Liver (tissue), 9 donors: ENCODE measurements around the gene TLX3. TPM values are rescaled to one million over a fixed set of nuclear protein-coding genes. Genes with fewer than 3 reads are reported as not detected.

Experiments
- DNase-seq: peaks from one replicate; pipeline ENCODE4 v3.0.0-alpha.2; 2017; ENCODE audit warnings: low spot score
- H3K27ac ChIP-seq, 2 donors: one replicate each; pipeline ENCODE4 v1.7.0; 2013; ENCODE audit warnings: inconsistent platforms in 2 of 2, low read length in 2 of 2, control low read depth in 1 of 2, low read depth in 1 of 2, mild to moderate bottlenecking in 1 of 2
- H3K27me3 ChIP-seq, 4 donors: one replicate each; pipeline versions ENCODE4 v1.6.1 to v1.7.0; 2013; ENCODE audit warnings: low read length in 3 of 4, inconsistent platforms in 1 of 4, mild to moderate bottlenecking in 1 of 4, moderate library complexity in 1 of 4; ENCODE audit not compliant: control insufficient read depth in 4 of 4, insufficient read depth in 4 of 4
- H3K36me3 ChIP-seq, 4 donors: one replicate each; pipeline versions ENCODE4 v1.6.1 to v1.7.0; 2013; ENCODE audit warnings: low read length in 3 of 4, mild to moderate bottlenecking in 3 of 4, low read depth in 1 of 4, moderate library complexity in 1 of 4; ENCODE audit not compliant: control insufficient read depth in 4 of 4, insufficient read depth in 3 of 4
- H3K4me1 ChIP-seq, 4 donors: one replicate each; pipeline versions ENCODE4 v1.6.1 to v1.7.0; 2013; ENCODE audit warnings: low read length in 3 of 4, mild to moderate bottlenecking in 3 of 4, moderate library complexity in 1 of 4; ENCODE audit not compliant: control insufficient read depth in 4 of 4, insufficient read depth in 4 of 4
- H3K4me3 ChIP-seq, 3 donors: one replicate each; pipeline versions ENCODE4 v1.6.1 to v1.7.0; 2013; ENCODE audit warnings: low read length in 3 of 3, control low read depth in 1 of 3, low read depth in 1 of 3, mild to moderate bottlenecking in 1 of 3
- H3K9ac ChIP-seq, 2 donors: one replicate each; pipeline ENCODE4 v1.7.0; 2013; ENCODE audit warnings: low read length in 2 of 2, mild to moderate bottlenecking in 2 of 2, moderate library complexity in 2 of 2, control low read depth in 1 of 2, low read depth in 1 of 2
- H3K9me3 ChIP-seq, 4 donors: one replicate each; pipeline versions ENCODE4 v1.6.1 to v1.7.0; 2013; ENCODE audit warnings: low read length in 3 of 4; ENCODE audit not compliant: control insufficient read depth in 4 of 4
- EGR1 ChIP-seq, 2 donors: IDR thresholded peaks; 2 replicates each; pipeline ENCODE4 v1.6.1; 2016 to 2018; ENCODE audit warnings: antibody characterized with exemption in 2 of 2, low read depth in 2 of 2
- FOXA1 ChIP-seq: IDR thresholded peaks from 2 replicates; pipeline ENCODE4 v1.6.1; 2016; ENCODE audit warnings: antibody characterized with exemption
- FOXA2 ChIP-seq: IDR thresholded peaks from 2 replicates; pipeline ENCODE4 v1.6.1; 2016; ENCODE audit warnings: antibody characterized with exemption
- GABPA ChIP-seq, 2 donors: IDR thresholded peaks in 1 of 2; conservative IDR thresholded peaks in 1 of 2; 2 replicates each; pipeline ENCODE4 v1.6.1; 2016; ENCODE audit warnings: antibody characterized with exemption in 2 of 2, mild to moderate bottlenecking in 1 of 2, moderate library complexity in 1 of 2
- HNF4A ChIP-seq, 2 donors: conservative IDR thresholded peaks; 2 replicates each; pipeline ENCODE4 v1.6.1; 2016; ENCODE audit warnings: antibody characterized with exemption in 2 of 2, mild to moderate bottlenecking in 2 of 2
- HNF4G ChIP-seq: IDR thresholded peaks from 2 replicates; pipeline ENCODE4 v1.6.1; 2016; ENCODE audit warnings: antibody characterized with exemption
- JUND ChIP-seq, 2 donors: IDR thresholded peaks; 2 replicates each; pipeline ENCODE4 v1.6.1; 2016; ENCODE audit warnings: antibody characterized with exemption in 2 of 2
- NR2F2 ChIP-seq: IDR thresholded peaks from 2 replicates; pipeline ENCODE4 v1.6.1; 2016; ENCODE audit warnings: antibody characterized with exemption
- RAD21 ChIP-seq, 2 donors: IDR thresholded peaks; 2 replicates each; pipeline ENCODE4 v1.6.1; 2016; ENCODE audit warnings: antibody characterized with exemption in 2 of 2, mild to moderate bottlenecking in 2 of 2
- RXRA ChIP-seq, 2 donors: IDR thresholded peaks; 2 replicates each; pipeline ENCODE4 v1.6.1; 2017 to 2018; ENCODE audit warnings: antibody characterized with exemption in 2 of 2, mild to moderate bottlenecking in 1 of 2
- TAF1 ChIP-seq: conservative IDR thresholded peaks from 2 replicates; pipeline ENCODE4 v1.6.1; 2016; ENCODE audit warnings: antibody characterized with exemption, mild to moderate bottlenecking
- YY1 ChIP-seq: IDR thresholded peaks from 2 replicates; pipeline ENCODE4 v1.6.1; 2016; ENCODE audit warnings: antibody characterized with exemption, mild to moderate bottlenecking
- WGBS: extraction: QIAGEN DNeasy Blood & Tissue Kit; methylation state at CpG from one replicate; pipeline ENCODE4 v1.1.7; 2013; 5-methylcytosine and 5-hydroxymethylcytosine counted together
- polyA plus RNA-seq, 2 donors: library from polyadenylated mRNA; stranded (reverse) in 1 of 2; unstranded in 1 of 2; fragments of 200-250 nt in 1 of 2; fragments of >200 nt in 1 of 2; fragmentation: Nextera tagmentation in 1 of 2; extraction: Ambion mirVana in 1 of 2; gene quantifications; one replicate each; pipeline versions ENCODE4 v1.2.1 to v1.2.3, GENCODE V29; 2013 to 2015
- total RNA-seq, 2 donors: library from RNA; depleted of rRNA; stranded (reverse); fragments of >200 nt; gene quantifications; one replicate each; pipeline ENCODE4 v1.2.3, GENCODE V29; 2014
- TF ChIP-seq, protein P1 (sequence below): IDR thresholded peaks from 2 replicates; pipeline ENCODE4 v1.6.1; 2016; ENCODE audit warnings: antibody characterized with exemption, mild to moderate bottlenecking
- TF ChIP-seq, protein P2 (sequence below): fragments of 150-350 bp; IDR thresholded peaks from 2 replicates; pipeline ENCODE4 v1.5.1; 2017; ENCODE audit warnings: improper control_type of control experiment, low read depth, low read length; ENCODE audit not compliant: missing input control
- TF ChIP-seq, protein P3 (sequence below): IDR thresholded peaks from 2 replicates; pipeline ENCODE4 v1.6.1; 2016; ENCODE audit warnings: antibody characterized with exemption
- TF ChIP-seq, protein P4 (sequence below): IDR thresholded peaks from 2 replicates; pipeline ENCODE4 v1.6.1; 2016; ENCODE audit warnings: antibody characterized with exemption
- TF ChIP-seq, protein P5 (sequence below): IDR thresholded peaks from 2 replicates; pipeline ENCODE4 v1.6.1; 2016; ENCODE audit warnings: antibody characterized with exemption
- donor health status: healthy.
- donor health status: healthy.
- donor health status: healthy.
- donor health status: healthy.
- donor health status: healthy.

Gene TLX3
- total and polyA plus RNA-seq, 4 donors = not detected

DNA sequence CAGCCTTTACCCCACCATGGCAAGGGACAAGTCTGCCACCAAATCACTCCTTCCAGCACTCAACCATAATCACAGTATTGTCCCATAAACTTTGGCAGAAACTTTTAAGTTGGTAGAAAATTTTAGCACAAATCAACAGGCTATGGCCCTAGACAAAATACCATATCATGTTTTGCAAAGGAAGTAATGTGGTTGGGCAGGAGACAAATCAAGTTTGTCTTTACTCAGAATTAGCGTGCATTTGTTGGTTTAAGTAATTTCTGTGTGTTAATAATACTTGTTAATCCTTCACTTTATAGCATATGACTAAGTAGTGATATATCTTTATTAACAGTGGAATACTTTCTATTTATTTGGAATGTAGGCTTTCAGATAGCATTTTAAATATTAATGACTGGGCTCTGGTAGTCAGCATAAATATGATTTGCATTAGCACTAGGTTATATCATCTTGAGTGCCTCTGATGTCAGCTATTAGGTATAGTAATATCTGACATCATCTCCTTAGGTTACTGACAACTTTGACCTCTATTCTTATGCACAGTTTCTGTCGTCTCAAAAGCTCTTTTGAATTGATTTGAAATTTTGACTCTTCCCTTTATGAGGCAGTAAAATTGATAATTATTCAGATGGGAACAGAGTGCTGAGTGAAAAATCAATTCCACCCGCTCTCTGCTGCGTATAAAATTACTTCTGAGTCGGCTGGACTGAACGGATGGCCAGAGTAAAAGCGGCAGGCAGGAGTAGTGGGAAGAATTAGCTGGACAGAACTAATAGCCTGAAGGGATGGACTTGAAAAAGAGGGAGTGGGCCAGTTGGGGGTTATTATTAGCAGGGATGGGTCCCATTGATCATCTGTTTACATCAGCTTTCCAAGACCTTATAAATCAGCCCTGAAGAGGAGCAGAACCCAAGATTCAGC is 40.1 kb upstream of the TLX3 start:
- H3K27ac ChIP-seq = no peak overlapping the region
- no peaks in the 10 kb centered on the region for H3K36me3 ChIP-seq
- H3K9me3 ChIP-seq = no peaks in the 10 kb centered on the region
- WGBS = 88% methylated on average over 7 of the region's 7 CpGs
- H3K4me3 ChIP-seq = no peak overlapping the region
- H3K27me3 ChIP-seq = no peaks in the 10 kb centered on the region
- no peak for DNase-seq
- H3K4me1 ChIP-seq = no peaks in the 10 kb centered on the region
- TF ChIP-seq RAD21 (IDR thresholded peaks at IDR 0.05) (no peak), HNF4A (conservative IDR thresholded peaks at IDR 0.05) (no peak), FOXA1 (no peak), GABPA (IDR thresholded peaks at IDR 0.05 in 1 of 2, conservative IDR thresholded peaks at IDR 0.05 in 1 of 2) (no peak), FOXA2 (no peak), RXRA (IDR thresholded peaks at IDR 0.05) (no peak), HNF4G (no peak), JUND (IDR thresholded peaks at IDR 0.05) (no peak), TAF1 (no peak), EGR1 (IDR thresholded peaks at IDR 0.05; ENCODE audit: low read depth in 2 of 2) (no peak), NR2F2 (no peak), YY1 (no peak)
- TF ChIP-seq, protein P1, sequence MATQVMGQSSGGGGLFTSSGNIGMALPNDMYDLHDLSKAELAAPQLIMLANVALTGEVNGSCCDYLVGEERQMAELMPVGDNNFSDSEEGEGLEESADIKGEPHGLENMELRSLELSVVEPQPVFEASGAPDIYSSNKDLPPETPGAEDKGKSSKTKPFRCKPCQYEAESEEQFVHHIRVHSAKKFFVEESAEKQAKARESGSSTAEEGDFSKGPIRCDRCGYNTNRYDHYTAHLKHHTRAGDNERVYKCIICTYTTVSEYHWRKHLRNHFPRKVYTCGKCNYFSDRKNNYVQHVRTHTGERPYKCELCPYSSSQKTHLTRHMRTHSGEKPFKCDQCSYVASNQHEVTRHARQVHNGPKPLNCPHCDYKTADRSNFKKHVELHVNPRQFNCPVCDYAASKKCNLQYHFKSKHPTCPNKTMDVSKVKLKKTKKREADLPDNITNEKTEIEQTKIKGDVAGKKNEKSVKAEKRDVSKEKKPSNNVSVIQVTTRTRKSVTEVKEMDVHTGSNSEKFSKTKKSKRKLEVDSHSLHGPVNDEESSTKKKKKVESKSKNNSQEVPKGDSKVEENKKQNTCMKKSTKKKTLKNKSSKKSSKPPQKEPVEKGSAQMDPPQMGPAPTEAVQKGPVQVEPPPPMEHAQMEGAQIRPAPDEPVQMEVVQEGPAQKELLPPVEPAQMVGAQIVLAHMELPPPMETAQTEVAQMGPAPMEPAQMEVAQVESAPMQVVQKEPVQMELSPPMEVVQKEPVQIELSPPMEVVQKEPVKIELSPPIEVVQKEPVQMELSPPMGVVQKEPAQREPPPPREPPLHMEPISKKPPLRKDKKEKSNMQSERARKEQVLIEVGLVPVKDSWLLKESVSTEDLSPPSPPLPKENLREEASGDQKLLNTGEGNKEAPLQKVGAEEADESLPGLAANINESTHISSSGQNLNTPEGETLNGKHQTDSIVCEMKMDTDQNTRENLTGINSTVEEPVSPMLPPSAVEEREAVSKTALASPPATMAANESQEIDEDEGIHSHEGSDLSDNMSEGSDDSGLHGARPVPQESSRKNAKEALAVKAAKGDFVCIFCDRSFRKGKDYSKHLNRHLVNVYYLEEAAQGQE = no peak
- TF ChIP-seq, protein P2, sequence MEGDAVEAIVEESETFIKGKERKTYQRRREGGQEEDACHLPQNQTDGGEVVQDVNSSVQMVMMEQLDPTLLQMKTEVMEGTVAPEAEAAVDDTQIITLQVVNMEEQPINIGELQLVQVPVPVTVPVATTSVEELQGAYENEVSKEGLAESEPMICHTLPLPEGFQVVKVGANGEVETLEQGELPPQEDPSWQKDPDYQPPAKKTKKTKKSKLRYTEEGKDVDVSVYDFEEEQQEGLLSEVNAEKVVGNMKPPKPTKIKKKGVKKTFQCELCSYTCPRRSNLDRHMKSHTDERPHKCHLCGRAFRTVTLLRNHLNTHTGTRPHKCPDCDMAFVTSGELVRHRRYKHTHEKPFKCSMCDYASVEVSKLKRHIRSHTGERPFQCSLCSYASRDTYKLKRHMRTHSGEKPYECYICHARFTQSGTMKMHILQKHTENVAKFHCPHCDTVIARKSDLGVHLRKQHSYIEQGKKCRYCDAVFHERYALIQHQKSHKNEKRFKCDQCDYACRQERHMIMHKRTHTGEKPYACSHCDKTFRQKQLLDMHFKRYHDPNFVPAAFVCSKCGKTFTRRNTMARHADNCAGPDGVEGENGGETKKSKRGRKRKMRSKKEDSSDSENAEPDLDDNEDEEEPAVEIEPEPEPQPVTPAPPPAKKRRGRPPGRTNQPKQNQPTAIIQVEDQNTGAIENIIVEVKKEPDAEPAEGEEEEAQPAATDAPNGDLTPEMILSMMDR = no peak
- TF ChIP-seq, protein P3, sequence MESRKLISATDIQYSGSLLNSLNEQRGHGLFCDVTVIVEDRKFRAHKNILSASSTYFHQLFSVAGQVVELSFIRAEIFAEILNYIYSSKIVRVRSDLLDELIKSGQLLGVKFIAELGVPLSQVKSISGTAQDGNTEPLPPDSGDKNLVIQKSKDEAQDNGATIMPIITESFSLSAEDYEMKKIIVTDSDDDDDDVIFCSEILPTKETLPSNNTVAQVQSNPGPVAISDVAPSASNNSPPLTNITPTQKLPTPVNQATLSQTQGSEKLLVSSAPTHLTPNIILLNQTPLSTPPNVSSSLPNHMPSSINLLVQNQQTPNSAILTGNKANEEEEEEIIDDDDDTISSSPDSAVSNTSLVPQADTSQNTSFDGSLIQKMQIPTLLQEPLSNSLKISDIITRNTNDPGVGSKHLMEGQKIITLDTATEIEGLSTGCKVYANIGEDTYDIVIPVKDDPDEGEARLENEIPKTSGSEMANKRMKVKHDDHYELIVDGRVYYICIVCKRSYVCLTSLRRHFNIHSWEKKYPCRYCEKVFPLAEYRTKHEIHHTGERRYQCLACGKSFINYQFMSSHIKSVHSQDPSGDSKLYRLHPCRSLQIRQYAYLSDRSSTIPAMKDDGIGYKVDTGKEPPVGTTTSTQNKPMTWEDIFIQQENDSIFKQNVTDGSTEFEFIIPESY = no peak
- TF ChIP-seq, protein P4, sequence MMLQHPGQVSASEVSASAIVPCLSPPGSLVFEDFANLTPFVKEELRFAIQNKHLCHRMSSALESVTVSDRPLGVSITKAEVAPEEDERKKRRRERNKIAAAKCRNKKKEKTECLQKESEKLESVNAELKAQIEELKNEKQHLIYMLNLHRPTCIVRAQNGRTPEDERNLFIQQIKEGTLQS = no peak
- TF ChIP-seq, protein P5, sequence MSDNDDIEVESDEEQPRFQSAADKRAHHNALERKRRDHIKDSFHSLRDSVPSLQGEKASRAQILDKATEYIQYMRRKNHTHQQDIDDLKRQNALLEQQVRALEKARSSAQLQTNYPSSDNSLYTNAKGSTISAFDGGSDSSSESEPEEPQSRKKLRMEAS = no peak
- H3K9ac ChIP-seq = no peak overlapping the region
